H1 (cell line): Measurements from ENCODE around the gene GOLGA8R. TPM values are rescaled to one million over a fixed set of nuclear protein-coding genes. Genes with fewer than 3 reads are reported as not detected.
"Not testable (repeated sequence)": the region's sequence is repeated elsewhere in the genome, so short reads cannot be mapped to it uniquely, and the experiment has no call there.

Experiments used
- CTCF ChIA-PET: fragments of 300-600 bp; sonication (Branson Sonifier 250); formaldehyde crosslinking; loops from one replicate; lab custom pipeline; 2021; ENCODE audit not compliant: partially characterized antibody; lab: Charles Lee
- POLR2A ChIA-PET: fragments of 300-600 bp; sonication (Branson Sonifier 250); formaldehyde crosslinking; loops from one replicate; lab custom pipeline; 2021; ENCODE audit warnings: inconsistent platforms; ENCODE audit not compliant: partially characterized antibody; lab: Charles Lee
- DNase-seq, 2 experiments: peaks; one replicate each; pipeline versions ENCODE4 v3.0.0 to v3.0.0-alpha.2; 2010 to 2022; ENCODE audit warnings: low spot score in 2 of 2, low read depth in 1 of 2, mixed read lengths in 1 of 2
- FAIRE-seq: peaks from 2 replicates; lab custom pipeline; 2011; peaks lifted over from hg19 to GRCh38; lab: Jason Lieb, UNC
- H2AFZ ChIP-seq: 2 replicates; pipeline ENCODE4 v1.8.1; 2012; ENCODE audit warnings: low read length, inconsistent platforms
- H2AK5ac ChIP-seq: 2 replicates; pipeline ENCODE4 v1.6.1; 2013; ENCODE audit warnings: low read depth, low read length
- H2BK120ac ChIP-seq: replicated peaks from 2 replicates; pipeline ENCODE3; 2013; ENCODE audit warnings: low read depth, low read length, inconsistent platforms
- H2BK12ac ChIP-seq: 2 replicates; pipeline ENCODE4 v1.6.1; 2013; ENCODE audit warnings: low read depth, low read length
- H2BK15ac ChIP-seq: 2 replicates; pipeline ENCODE4 v1.6.1; 2013; ENCODE audit warnings: low read length
- H2BK20ac ChIP-seq: 2 replicates; pipeline ENCODE4 v1.6.1; 2013; ENCODE audit warnings: low read length
- H2BK5ac ChIP-seq: 2 replicates; pipeline ENCODE4 v1.6.1; 2013; ENCODE audit warnings: low read depth, low read length
- H3K14ac ChIP-seq: 2 replicates; pipeline ENCODE4 v1.6.1; 2013; ENCODE audit warnings: inconsistent platforms; ENCODE audit not compliant: insufficient read length
- H3K18ac ChIP-seq: 2 replicates; pipeline ENCODE4 v1.6.1; 2013; ENCODE audit warnings: low read length; ENCODE audit errors: extremely low read depth
- H3K23ac ChIP-seq: 2 replicates; pipeline ENCODE4 v1.6.1; 2013; ENCODE audit warnings: inconsistent platforms; ENCODE audit not compliant: insufficient read length
- H3K23me2 ChIP-seq: 2 replicates; pipeline ENCODE4 v1.6.1; 2013; ENCODE audit warnings: low read depth, low read length
- H3K27ac ChIP-seq: 2 replicates; pipeline ENCODE4 v1.6.1; 2011; ENCODE audit warnings: low read depth, low read length, inconsistent platforms
- H3K27me3 ChIP-seq, 4 experiments: replicated peaks in 1 of 4; 1 replicate in 1 of 4; 2 replicates in 3 of 4; pipeline versions ENCODE4 v1.6.1 to v1.8.1; 2011 to 2013; ENCODE audit warnings: low read length in 3 of 4, mild to moderate bottlenecking in 3 of 4, inconsistent platforms in 2 of 4, mixed read lengths in 2 of 4, moderate library complexity in 1 of 4; ENCODE audit not compliant: control insufficient read depth in 3 of 4, insufficient read depth in 3 of 4; ENCODE audit errors: extremely low read depth in 1 of 4
- H3K36me3 ChIP-seq, 4 experiments: 2 replicates each; pipeline versions ENCODE4 v1.6.1 to v1.8.1; 2011 to 2013; ENCODE audit warnings: mild to moderate bottlenecking in 4 of 4, low read length in 3 of 4, moderate library complexity in 2 of 4, control low read depth in 1 of 4, inconsistent platforms in 1 of 4; ENCODE audit not compliant: insufficient read depth in 4 of 4, control insufficient read depth in 2 of 4
- H3K4ac ChIP-seq: replicated peaks from 2 replicates; pipeline ENCODE3; 2013; ENCODE audit warnings: low read length, low read depth, mixed read lengths, inconsistent platforms; ENCODE audit not compliant: insufficient read length
- H3K4me1 ChIP-seq, 4 experiments: replicated peaks in 1 of 4; 1 replicate in 1 of 4; 2 replicates in 3 of 4; pipeline versions ENCODE4 v1.6.1 to v1.8.1; 2011 to 2013; ENCODE audit warnings: low read length in 3 of 4, inconsistent platforms in 2 of 4, mixed read lengths in 1 of 4; ENCODE audit not compliant: insufficient read depth in 4 of 4, control insufficient read depth in 3 of 4
- H3K4me2 ChIP-seq, 2 experiments: 2 replicates each; pipeline versions ENCODE4 v1.6.1 to v1.8.1; 2011 to 2013; ENCODE audit warnings: low read depth in 2 of 2, low read length in 2 of 2, control low read depth in 1 of 2, inconsistent platforms in 1 of 2, mild to moderate bottlenecking in 1 of 2; ENCODE audit not compliant: insufficient read depth in 1 of 2
- H3K4me3 ChIP-seq, 4 experiments: fragments of 200-600, 300-600 bp in 1 of 4; sonication (generic), shearing (Covaris generic), sonication (Bioruptor Twin) in 1 of 4; 2 replicates each; pipeline versions ENCODE4 v1.5.1 to v1.8.1; 2011 to 2016; ENCODE audit warnings: low read length in 4 of 4, low read depth in 3 of 4, control low read depth in 2 of 4, inconsistent platforms in 2 of 4, mild to moderate bottlenecking in 2 of 4, mixed read lengths in 1 of 4, moderate library complexity in 1 of 4; ENCODE audit not compliant: insufficient read depth in 2 of 4; ENCODE audit errors: extremely low read depth in 1 of 4
- H3K56ac ChIP-seq: replicated peaks from 2 replicates; pipeline ENCODE3; 2013; ENCODE audit warnings: low read depth, mild to moderate bottlenecking, mixed read lengths, low read length, inconsistent platforms; ENCODE audit not compliant: insufficient read length
- H3K79me1 ChIP-seq: 2 replicates; pipeline ENCODE4 v1.6.1; 2013; ENCODE audit warnings: low read depth, low read length, control low read depth
- H3K79me2 ChIP-seq, 2 experiments: 2 replicates each; pipeline versions ENCODE4 v1.6.1 to v1.8.1; 2012 to 2013; ENCODE audit warnings: low read length in 2 of 2, mild to moderate bottlenecking in 2 of 2, inconsistent platforms in 1 of 2; ENCODE audit not compliant: insufficient read depth in 2 of 2, control insufficient read depth in 1 of 2
- H3K9ac ChIP-seq, 4 experiments: replicated peaks in 1 of 4; 1 replicate in 1 of 4; 2 replicates in 3 of 4; pipeline versions ENCODE4 v1.6.1 to v1.8.1; 2011 to 2013; ENCODE audit warnings: low read depth in 3 of 4, low read length in 3 of 4, control low read depth in 2 of 4, mild to moderate bottlenecking in 2 of 4, moderate library complexity in 2 of 4, inconsistent platforms in 1 of 4; ENCODE audit errors: extremely low read depth in 1 of 4
- H3K9me3 ChIP-seq, 2 experiments: 2 replicates each; pipeline versions ENCODE4 v1.6.1 to v1.8.1; 2012 to 2013; ENCODE audit warnings: mild to moderate bottlenecking in 2 of 2, moderate library complexity in 2 of 2, control low read depth in 1 of 2, inconsistent platforms in 1 of 2, low read depth in 1 of 2, low read length in 1 of 2, mixed read lengths in 1 of 2; ENCODE audit not compliant: insufficient read depth in 2 of 2
- H4K20me1 ChIP-seq, 2 experiments: replicated peaks in 1 of 2; 2 replicates each; pipeline versions ENCODE3 to v1.8.1; 2011 to 2013; ENCODE audit warnings: inconsistent platforms in 2 of 2, low read length in 2 of 2, mild to moderate bottlenecking in 1 of 2; ENCODE audit not compliant: insufficient read depth in 2 of 2, control insufficient read depth in 1 of 2
- H4K5ac ChIP-seq: 2 replicates; pipeline ENCODE4 v1.6.1; 2013; ENCODE audit warnings: low read length, low read depth, mixed read lengths, inconsistent platforms; ENCODE audit not compliant: insufficient read length
- H4K8ac ChIP-seq: 2 replicates; pipeline ENCODE4 v1.8.0; 2013; ENCODE audit warnings: mild to moderate bottlenecking, moderate library complexity, low read length, inconsistent platforms; ENCODE audit not compliant: insufficient read depth; ENCODE audit errors: extremely low read depth
- H4K91ac ChIP-seq: replicated peaks from 2 replicates; pipeline ENCODE3; 2013; ENCODE audit warnings: low read length, mixed read lengths, inconsistent platforms; ENCODE audit not compliant: insufficient read length
- WGBS, 2 experiments: shearing (Covaris generic) in 1 of 2; methylation state at CpG; one replicate each; pipeline versions ENCODE4 v1.1.6 to v1.1.7; 2013 to 2015; ENCODE audit warnings: low lambda C conversion rate in 2 of 2, mixed read lengths in 2 of 2, inconsistent platforms in 1 of 2, low coverage in 1 of 2, missing lambda C conversion rate in 1 of 2; ENCODE audit not compliant: insufficient replicate concordance in 2 of 2, insufficient coverage in 1 of 2, insufficient read length in 1 of 2; ENCODE audit errors: extremely low coverage in 1 of 2, missing lambda C conversion rate in 1 of 2; 5-methylcytosine and 5-hydroxymethylcytosine counted together
- polyA plus RNA-seq, 7 experiments: library from polyadenylated mRNA; depleted of rRNA in 3 of 7; stranded (reverse) in 5 of 7; unstranded in 2 of 7; fragments of >200 nt in 5 of 7; fragments of 200-250 nt in 2 of 7; gene quantifications; 1 replicate in 5 of 7; 2 replicates in 1 of 7; 4 replicates in 1 of 7; pipeline versions ENCODE4 v1.2.1 to v1.2.3, GENCODE V29; 2011 to 2013; ENCODE audit warnings: missing spikeins in 2 of 7, mixed read lengths in 2 of 7
- total RNA-seq: library from RNA; stranded (reverse); fragmentation: NEBNext Ultra II Directional; extraction: Animal tissue kit (Norgen Biotek cat#: 25700); gene quantifications from 2 replicates; pipeline ENCODE4 v1.2.1, GENCODE V29; 2021

The GOLGA8R gene
- total and polyA plus RNA-seq, 2 of the 8 experiments (the other 6 are each of a cell fraction or from before 2014, with no cell fraction given) = 0.03 to 0.34 TPM

DNA sequence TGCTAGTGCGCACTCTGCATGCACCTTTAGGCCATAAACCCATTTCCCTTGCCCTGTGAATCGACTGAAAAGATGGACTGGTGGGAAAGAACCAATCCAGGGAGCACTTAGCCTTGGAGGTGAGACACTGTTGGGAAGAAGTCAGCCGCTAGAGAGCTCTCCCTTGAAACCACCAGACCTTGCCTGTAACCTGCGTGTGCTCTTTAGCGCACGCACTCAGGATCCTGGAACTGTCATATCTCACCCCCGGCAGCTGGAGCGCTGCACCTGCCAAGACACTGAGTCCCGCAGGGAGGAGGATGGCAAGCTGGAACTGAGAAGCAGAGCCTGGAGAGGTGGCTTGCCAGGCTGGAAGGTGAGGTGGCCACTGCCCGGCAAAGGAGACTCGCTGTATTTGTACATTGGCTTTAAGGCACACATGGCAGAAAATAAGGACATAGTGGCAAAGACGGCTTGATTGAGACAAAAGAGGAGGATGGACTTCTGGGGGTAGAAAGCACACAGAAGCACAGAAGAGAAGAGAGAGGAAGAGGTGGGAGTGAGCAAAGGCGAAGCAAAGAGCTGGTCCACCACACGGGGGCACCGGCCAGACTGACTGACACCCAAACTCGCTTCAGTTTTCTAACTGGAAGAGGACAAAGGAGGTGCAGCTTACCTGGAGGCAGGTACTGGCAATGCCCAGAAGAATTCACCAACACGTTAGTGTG lies 37.5 kb downstream of the GOLGA8R start:
- H3K9ac ChIP-seq, H2BK5ac ChIP-seq, H4K8ac ChIP-seq, H2AFZ ChIP-seq, H4K5ac ChIP-seq, H3K36me3 ChIP-seq, CTCF ChIA-PET, H3K23me2 ChIP-seq, H3K18ac ChIP-seq, H3K4me1 ChIP-seq, H3K9me3 ChIP-seq, H3K4ac ChIP-seq, H4K91ac ChIP-seq, H3K23ac ChIP-seq, H3K27ac ChIP-seq, H3K79me1 ChIP-seq, H2BK15ac ChIP-seq, H3K27me3 ChIP-seq, H4K20me1 ChIP-seq, H3K4me3 ChIP-seq, FAIRE-seq, H2BK120ac ChIP-seq, H3K4me2 ChIP-seq, POLR2A ChIA-PET, H3K14ac ChIP-seq, H2AK5ac ChIP-seq, H3K56ac ChIP-seq, H2BK12ac ChIP-seq, DNase-seq, H3K79me2 ChIP-seq, H2BK20ac ChIP-seq: not testable (repeated sequence)
- WGBS, 2 experiments = no CpG with 5 or more reads among the region's 17 CpGs

DNA sequence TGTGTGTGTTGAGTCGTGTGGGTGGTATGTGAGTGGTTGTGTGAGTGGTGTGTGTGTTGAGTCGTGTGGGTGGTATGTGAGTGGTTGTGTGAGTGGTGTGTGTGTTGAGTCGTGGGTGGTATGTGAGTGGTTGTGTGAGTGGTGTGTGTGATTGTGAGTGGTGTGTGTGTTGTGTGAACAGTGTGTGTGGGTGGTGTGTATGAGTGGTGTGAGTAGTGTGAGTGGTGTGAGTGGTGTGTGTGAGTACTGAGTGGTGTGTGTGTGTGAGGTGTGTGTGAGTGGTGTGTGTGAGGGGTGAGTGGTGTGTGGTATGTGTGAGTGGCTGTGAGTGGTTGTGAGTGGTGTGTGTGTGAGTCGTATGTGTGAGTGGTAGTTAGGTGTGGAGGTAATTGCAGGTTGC lies 38.2 kb downstream of the GOLGA8R start:
- H3K27me3 ChIP-seq, H3K18ac ChIP-seq, H4K8ac ChIP-seq, H3K23ac ChIP-seq, H3K36me3 ChIP-seq, H3K79me2 ChIP-seq, H3K23me2 ChIP-seq, H3K27ac ChIP-seq, POLR2A ChIA-PET, FAIRE-seq, CTCF ChIA-PET, H2BK20ac ChIP-seq, H3K79me1 ChIP-seq, H2BK12ac ChIP-seq, H4K20me1 ChIP-seq, H3K4me1 ChIP-seq, H2AFZ ChIP-seq, H3K4me2 ChIP-seq, H3K9me3 ChIP-seq, DNase-seq, H2BK120ac ChIP-seq, H4K5ac ChIP-seq, H3K14ac ChIP-seq, H4K91ac ChIP-seq, H3K4me3 ChIP-seq: not testable (repeated sequence)
- peak overlapping the region; percentile 4; the same call in 1 of the 2 replicates for H2BK5ac ChIP-seq
- H2BK15ac ChIP-seq = 0 out of 2 replicates have a peak overlapping the region, but pooled peaks have one; percentile 10
- peak overlapping the region in 1 of 4 experiments; percentile 54; a peak in 1 of 7 replicates for H3K9ac ChIP-seq
- H3K4ac ChIP-seq = peak overlapping the region; percentile 5
- 69% methylated on average over 2 of the region's 4 CpGs; no CpG with 5 or more reads in 1 of the 2 experiments for WGBS, 2 experiments
- H2AK5ac ChIP-seq = peak overlapping the region; percentile 59; the same call in 1 of the 2 replicates
- H3K56ac ChIP-seq = peak overlapping the region; percentile 90
